ENCODE measurements around the gene CCL8.

CCL8 gene

GRCh38 chr17:34367486-34368195 is 48.4 kb downstream of the CCL8 start:
- no peak for DNase-seq (ENCODE audit: low spot score)

GRCh38 chr17:34368196-34368945 is 49.1 kb downstream of the CCL8 start:
- no peak for DNase-seq (ENCODE audit: low spot score)

GRCh38 chr17:34368946-34369500 is 49.8 kb downstream of the CCL8 start:
- no peak for DNase-seq (ENCODE audit: low spot score)

- no peak for DNase-seq (ENCODE audit: low spot score)
These were observed 50.3 kb downstream of the CCL8 start for GRCh38 chr17:34369571-34369970.

GRCh38 chr17:34370376-34370996 is 51.3 kb downstream of the CCL8 start:
- no peak for DNase-seq (ENCODE audit: low spot score)

- no peak for DNase-seq (ENCODE audit: low spot score)
These were observed 51.8 kb downstream of the CCL8 start for GRCh38 chr17:34370997-34371395.
